ENCODE data around the gene SDK2.
"Not testable (repeated sequence)": the region's sequence is repeated elsewhere in the genome, so short reads cannot be mapped to it uniquely, and the experiment has no call there.

The SDK2 gene

GRCh38 chr17:73376152-73376551 is 268.1 kb downstream of the SDK2 start:
- H3K4me3 ChIP-seq (ENCODE audit: low read depth, low read length): no peak overlapping the region
- no peak for DNase-seq (ENCODE audit: low read depth, low spot score)
- in situ Hi-C loops (cut with HindIII; ENCODE audit: low sequenced_read_pairs): no loop called here
- no peak for TF ChIP-seq CTCF (IDR thresholded peaks at IDR 0.05; ENCODE audit: low read depth, low read length)

GRCh38 chr17:73371836-73372235 is 272.4 kb downstream of the SDK2 start:
- no peak overlapping the region for H3K4me3 ChIP-seq (ENCODE audit: low read depth, low read length)
- no peak for DNase-seq (ENCODE audit: low read depth, low spot score)
- in situ Hi-C loops (cut with HindIII; ENCODE audit: low sequenced_read_pairs): no loop called here
- TF ChIP-seq CTCF (IDR thresholded peaks at IDR 0.05; ENCODE audit: low read depth, low read length): no peak

DNA sequence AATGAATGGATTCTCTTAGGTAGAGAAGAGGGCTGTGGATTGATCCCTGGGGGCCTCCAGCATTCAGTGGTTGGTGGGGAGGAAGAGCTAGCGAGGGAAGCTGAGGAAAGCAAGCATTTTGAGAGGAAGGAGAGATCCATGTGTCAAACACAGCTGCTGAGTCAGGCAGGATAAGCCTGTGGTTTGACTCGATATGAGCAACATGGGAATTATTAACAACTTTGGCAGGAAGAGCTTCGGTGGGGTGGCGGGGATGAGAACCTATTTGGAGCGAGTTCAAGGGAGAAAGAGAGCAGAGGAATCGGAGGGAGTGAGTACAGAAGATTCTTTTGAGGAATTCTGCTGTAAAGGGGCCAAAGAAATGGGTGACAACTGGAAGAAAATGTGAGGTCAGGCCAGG is 273.0 kb downstream of the SDK2 start:
- in situ Hi-C loops (cut with HindIII; ENCODE audit: low sequenced_read_pairs): no loop called here
- H3K4me3 ChIP-seq (ENCODE audit: low read depth, low read length): no peak overlapping the region
- no peak for TF ChIP-seq CTCF (IDR thresholded peaks at IDR 0.05; ENCODE audit: low read depth, low read length)
- DNase-seq (ENCODE audit: low read depth, low spot score): peak; percentile 85

GRCh38 chr17:73369817-73370490 is 274.3 kb downstream of the SDK2 start:
- in situ Hi-C loops (cut with HindIII; ENCODE audit: low sequenced_read_pairs); H3K4me3 ChIP-seq (ENCODE audit: low read depth, low read length): not testable (repeated sequence)
- TF ChIP-seq CTCF (IDR thresholded peaks at IDR 0.05; ENCODE audit: low read depth, low read length): peak; percentile 73
- peak; percentile 79 for DNase-seq (ENCODE audit: low read depth, low spot score)

GRCh38 chr17:73369111-73369521 is 275.1 kb downstream of the SDK2 start:
- DNase-seq (ENCODE audit: low read depth, low spot score): no peak
- in situ Hi-C loops (cut with HindIII; ENCODE audit: low sequenced_read_pairs): no loop called here
- no peak overlapping the region for H3K4me3 ChIP-seq (ENCODE audit: low read depth, low read length)
- no peak for TF ChIP-seq CTCF (IDR thresholded peaks at IDR 0.05; ENCODE audit: low read depth, low read length)

DNA sequence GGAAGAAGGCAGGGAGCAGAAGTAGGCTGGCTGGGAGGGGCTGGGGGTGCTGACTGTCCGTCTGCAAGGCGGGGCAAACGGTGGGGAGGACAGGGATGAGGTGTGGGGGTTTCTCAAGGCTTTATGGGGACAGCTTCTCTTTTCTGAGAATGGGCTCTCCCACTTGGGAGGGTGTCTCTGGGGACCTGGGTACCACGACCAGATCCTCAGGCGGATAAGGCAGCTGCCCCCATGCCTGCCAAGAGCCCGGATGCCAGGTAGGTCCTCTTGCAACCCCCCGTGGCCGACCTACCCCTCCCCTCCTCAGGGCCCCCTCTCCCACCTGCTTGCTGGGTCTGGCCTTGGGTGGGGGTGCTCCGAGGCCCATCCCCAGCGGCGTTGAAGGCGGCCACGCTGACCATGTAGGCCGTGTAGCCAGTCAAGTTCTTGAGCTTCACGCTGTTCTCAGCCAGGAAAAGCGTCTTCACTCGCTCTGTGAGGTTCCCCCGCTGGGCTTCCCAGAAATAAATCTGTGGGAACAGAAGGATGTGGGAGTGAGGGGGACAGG is 276.1 kb downstream of the SDK2 start:
- no peak for DNase-seq (ENCODE audit: low read depth, low spot score)
- no peak for TF ChIP-seq CTCF (IDR thresholded peaks at IDR 0.05; ENCODE audit: low read depth, low read length)
- H3K4me3 ChIP-seq (ENCODE audit: low read depth, low read length): no peak overlapping the region
- in situ Hi-C loops (cut with HindIII; ENCODE audit: low sequenced_read_pairs): no loop called here

Measured in astrocyte of the spinal cord (primary cell).